Lower leg skin (tissue), 4 donors: ENCODE data around the gene IP6K3. TPM values are rescaled to one million over a fixed set of nuclear protein-coding genes. Genes with fewer than 3 reads are reported as not detected.

Source experiments
- DNase-seq, 2 donors: peaks; one replicate each; pipeline ENCODE4 v3.0.0-alpha.2; 2019; ENCODE audit warnings: low spot score in 2 of 2
- H3K4me3 ChIP-seq: fragments of 200-600 bp; sonication (generic); 2 replicates; pipeline ENCODE4 v1.5.1; 2017; ENCODE audit warnings: mild to moderate bottlenecking, low read depth; ENCODE audit not compliant: poor library complexity, severe bottlenecking
- POLR2A ChIP-seq, 2 donors: fragments of 450-650 bp; IDR thresholded peaks; one replicate each; pipeline ENCODE4 v1.6.1; 2016 to 2017; ENCODE audit warnings: antibody characterized with exemption in 2 of 2, mild to moderate bottlenecking in 1 of 2, moderate library complexity in 1 of 2
- WGBS, 2 donors: methylation state at CpG; one replicate each; pipeline ENCODE4 v1.1.5; 2018; 5-methylcytosine and 5-hydroxymethylcytosine counted together
- intact Hi-C: fragments of 100-400 bp; cut with DNase I; formaldehyde crosslinking; loops from one replicate; pipeline ENCODE4 v1.15.0; 2023; ENCODE audit warnings: low total_unique reads
- total RNA-seq, 4 donors: library from RNA; depleted of rRNA; stranded (reverse); fragments of >200 nt; gene quantifications; one replicate each; pipeline ENCODE4 v1.1.0, GENCODE V29; 2016
- TF ChIP-seq, protein P1 (sequence below), 3 donors: fragments of 450-650 bp; IDR thresholded peaks; one replicate each; pipeline ENCODE4 v1.5.1; 2016; ENCODE audit warnings: antibody characterized with exemption in 3 of 3, mild to moderate bottlenecking in 3 of 3, moderate library complexity in 2 of 3

Gene IP6K3
- total RNA-seq, 4 donors from 2014 or later: 0.45 TPM; not detected in 3

DNA sequence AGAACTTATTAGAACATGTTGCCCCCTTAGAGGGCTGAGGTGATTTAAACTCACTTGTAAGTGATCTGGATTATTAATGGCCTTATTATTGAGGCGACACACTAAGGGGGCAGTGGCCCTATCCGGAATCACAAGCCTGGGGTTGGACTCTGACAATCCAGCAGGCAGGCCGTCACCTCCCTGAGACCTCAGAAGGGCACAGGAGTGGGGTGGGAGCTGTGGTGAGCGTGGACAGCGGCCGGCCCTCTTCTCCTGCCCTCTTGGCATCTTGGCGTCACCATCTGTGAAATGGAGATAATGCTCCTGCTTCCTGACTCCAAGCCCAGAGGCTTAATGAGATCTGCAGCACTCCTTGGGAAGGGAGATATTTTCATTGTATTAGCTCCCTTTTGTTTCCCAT is 19.6 kb downstream of the IP6K3 start:
- intact Hi-C loops: no loop called here

DNA sequence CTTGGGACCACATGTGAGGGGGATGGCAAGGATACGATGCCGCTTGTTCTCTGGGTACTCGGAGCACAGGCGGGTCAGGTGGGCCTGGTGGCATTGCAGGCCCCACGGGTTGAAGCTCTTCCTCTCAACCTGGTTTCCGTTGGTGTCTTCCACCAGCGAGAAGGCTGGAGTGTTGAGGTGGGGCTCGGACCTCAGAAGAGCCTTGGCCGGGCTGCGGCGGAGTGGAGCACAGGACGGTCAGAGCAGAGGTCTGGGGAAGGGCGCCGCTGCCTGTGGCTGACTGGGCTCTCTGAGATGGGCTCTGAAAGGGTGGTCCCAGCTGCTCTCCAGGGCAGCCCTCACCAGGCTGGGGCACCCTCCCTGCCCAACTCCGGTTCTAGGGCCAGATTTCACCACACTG is 20.0 kb downstream of the IP6K3 start:
- TF ChIP-seq, protein P1, sequence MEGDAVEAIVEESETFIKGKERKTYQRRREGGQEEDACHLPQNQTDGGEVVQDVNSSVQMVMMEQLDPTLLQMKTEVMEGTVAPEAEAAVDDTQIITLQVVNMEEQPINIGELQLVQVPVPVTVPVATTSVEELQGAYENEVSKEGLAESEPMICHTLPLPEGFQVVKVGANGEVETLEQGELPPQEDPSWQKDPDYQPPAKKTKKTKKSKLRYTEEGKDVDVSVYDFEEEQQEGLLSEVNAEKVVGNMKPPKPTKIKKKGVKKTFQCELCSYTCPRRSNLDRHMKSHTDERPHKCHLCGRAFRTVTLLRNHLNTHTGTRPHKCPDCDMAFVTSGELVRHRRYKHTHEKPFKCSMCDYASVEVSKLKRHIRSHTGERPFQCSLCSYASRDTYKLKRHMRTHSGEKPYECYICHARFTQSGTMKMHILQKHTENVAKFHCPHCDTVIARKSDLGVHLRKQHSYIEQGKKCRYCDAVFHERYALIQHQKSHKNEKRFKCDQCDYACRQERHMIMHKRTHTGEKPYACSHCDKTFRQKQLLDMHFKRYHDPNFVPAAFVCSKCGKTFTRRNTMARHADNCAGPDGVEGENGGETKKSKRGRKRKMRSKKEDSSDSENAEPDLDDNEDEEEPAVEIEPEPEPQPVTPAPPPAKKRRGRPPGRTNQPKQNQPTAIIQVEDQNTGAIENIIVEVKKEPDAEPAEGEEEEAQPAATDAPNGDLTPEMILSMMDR (IDR thresholded peaks at IDR 0.05): no peak
- no peak for TF ChIP-seq POLR2A (IDR thresholded peaks at IDR 0.05)
- intact Hi-C loops: no loop called here
- no peak for DNase-seq
- 89 to 94% methylated on average over 15 of the region's 15 CpGs for WGBS, 2 donors
- no peak overlapping the region for H3K4me3 ChIP-seq

More for the DNA sequence above, 19.6 kb downstream of the IP6K3 start:
- no peak for DNase-seq
- no peak for TF ChIP-seq POLR2A (IDR thresholded peaks at IDR 0.05)
- TF ChIP-seq, protein P1 (IDR thresholded peaks at IDR 0.05): no peak
- 78 to 91% methylated on average over 7 of the region's 7 CpGs for WGBS, 2 donors
- H3K4me3 ChIP-seq: no peak overlapping the region

DNA sequence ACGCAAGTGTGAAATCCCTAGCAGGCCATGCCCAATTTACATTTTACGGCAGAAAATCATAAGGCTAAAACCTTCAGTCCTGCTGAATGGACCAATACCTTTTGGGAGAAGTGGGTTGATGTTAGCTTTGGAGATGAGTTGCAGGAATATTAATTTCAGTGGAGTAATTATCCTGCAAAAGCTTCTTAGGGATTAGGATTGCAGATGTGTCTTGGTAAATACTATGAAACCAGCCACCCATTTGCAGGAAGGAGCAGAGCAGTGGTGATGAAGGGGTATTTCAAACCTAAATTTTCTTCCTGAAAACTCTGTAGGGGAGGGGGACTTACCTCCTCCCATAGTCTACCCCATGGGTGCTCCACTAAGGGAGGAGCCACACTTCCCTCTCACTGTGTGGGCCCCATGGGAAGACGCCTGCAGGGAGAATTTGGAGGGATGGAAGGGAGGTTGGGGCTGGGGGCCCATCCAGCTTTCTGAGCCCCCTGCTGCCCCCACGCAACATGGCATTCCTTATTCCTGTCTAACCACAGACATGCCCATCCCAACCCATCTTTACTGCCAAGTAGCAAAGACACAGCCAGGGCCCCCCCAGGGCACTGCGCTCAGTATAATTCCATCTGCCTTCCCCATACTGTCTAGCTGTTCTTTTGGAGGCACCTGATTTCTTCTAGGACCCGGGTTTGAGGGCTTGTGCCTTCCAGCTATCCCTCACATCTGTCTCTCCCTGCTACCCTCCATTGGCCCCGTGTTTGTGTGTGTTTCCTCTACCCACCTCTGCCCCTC is 20.6 kb downstream of the IP6K3 start:
- no peak overlapping the region for H3K4me3 ChIP-seq
- DNase-seq: no peak
- 71 to 83% methylated on average over 7 of the region's 7 CpGs for WGBS, 2 donors
- intact Hi-C loops: no loop called here
- TF ChIP-seq POLR2A (IDR thresholded peaks at IDR 0.05): no peak
- TF ChIP-seq, protein P1 (IDR thresholded peaks at IDR 0.05): no peak

DNA sequence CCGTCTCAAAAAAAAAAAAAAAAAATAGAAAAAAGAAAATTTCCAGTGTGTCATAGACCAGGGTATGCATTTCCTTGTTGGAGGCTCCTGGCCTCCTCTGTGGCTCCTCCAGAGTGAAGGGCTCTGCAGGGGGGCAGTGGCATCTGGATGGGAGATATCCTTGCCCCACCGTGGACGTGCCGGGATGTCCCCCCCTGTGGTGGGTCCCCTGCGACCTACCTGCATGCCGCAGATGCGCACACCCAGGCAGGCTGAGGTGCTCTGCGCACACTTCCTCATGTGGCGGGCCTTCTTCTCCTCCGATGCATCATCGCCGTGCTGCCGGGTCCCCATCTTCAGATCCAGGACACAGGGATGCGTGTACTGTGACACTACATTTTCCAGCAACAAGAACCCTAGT is 21.5 kb downstream of the IP6K3 start:
- no peak for TF ChIP-seq POLR2A (IDR thresholded peaks at IDR 0.05)
- TF ChIP-seq, protein P1 (IDR thresholded peaks at IDR 0.05): no peak
- DNase-seq: no peak
- no peak overlapping the region for H3K4me3 ChIP-seq
- intact Hi-C loops: no loop called here
- WGBS, 2 donors: 88 to 91% methylated on average over 14 of the region's 14 CpGs

DNA sequence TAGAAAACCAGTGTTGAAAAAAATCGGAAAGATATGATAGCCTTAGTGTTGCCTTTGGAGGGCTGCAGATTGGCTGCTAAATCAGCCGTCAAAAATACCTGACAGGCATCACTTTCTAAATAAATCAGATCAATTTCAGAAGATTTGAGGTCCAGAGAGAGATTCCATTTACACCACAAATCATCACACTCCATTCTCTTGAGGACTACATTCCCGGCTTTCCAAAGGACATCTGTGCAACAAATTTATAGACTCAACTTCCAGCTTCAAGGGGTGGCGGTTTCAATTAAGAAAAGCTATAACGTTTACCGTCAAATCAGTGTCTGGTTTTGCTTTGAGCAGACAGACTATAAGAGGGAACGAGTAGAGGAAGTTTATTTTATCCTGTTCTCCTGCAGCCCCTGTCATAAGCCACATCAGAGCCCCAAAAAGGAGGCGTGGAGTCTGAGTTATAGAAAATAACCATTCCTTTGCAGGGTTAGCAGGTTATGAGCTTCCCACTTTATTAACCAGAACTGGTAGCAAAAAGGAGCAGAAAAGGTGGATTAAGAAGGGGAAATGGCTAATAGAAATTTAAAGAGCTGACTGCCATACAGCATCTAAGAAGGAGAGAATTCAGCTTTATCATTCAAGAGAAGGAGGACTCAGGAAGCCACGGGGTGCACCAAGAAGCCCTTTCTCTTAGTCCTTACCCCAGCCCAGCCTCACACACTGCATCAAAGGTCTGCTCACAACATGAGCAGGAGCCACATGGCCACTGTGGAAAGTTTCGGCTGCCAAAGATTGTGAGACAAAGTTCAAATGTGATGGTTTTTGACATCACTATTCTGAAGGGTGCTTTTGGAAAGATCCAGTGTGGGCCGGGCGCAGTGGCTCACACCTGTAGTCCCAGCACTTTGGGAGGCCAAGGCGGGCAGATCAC is 22.3 kb downstream of the IP6K3 start:
- TF ChIP-seq, protein P1 (IDR thresholded peaks at IDR 0.05): no peak
- no peak for TF ChIP-seq POLR2A (IDR thresholded peaks at IDR 0.05)
- no peak for DNase-seq
- WGBS, 2 donors: 67% methylated on average over 13 of the region's 13 CpGs
- no peak overlapping the region for H3K4me3 ChIP-seq
- intact Hi-C loops: no loop called here
